Measurements from ENCODE around the gene CBY3. TPM values are rescaled to one million over a fixed set of nuclear protein-coding genes. Genes with fewer than 3 reads are reported as not detected.

The CBY3 gene
- total RNA-seq, 4 donors from 2014 or later: not detected

DNA sequence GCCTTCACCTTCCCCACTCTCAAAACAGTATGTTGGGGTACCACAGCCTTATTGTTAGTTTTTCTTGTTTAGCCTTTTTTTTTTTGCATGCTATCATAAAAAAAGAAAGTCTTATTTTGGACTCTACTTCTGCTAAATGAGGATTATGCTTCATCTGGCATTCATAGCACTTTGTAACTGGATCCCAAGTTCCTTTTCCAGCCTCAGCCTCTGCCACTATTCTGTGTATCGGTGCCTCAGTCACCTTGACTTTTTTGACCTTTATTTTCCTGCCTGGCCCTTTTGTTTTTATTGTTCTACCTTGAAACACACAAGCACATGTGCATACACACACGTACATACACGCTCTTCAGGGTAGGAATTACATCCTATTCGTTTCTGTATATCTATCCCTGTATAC, 43.3 kb upstream of the CBY3 start:
- Histone ChIP-seq H3K27ac (replicated peaks in 1 of 4) (no peak overlapping the region), H3K27me3 (no peaks in the 10 kb centered on the region), H3K9me3 (no peaks in the 10 kb centered on the region), H3K36me3 (peaks cover 90 to 100% (median 98%) of the 10 kb centered on the region in 4 donors), H3K4me1 (no peaks in the 10 kb centered on the region), H3K4me3 (no peak overlapping the region)
- 88% methylated on average over 4 of the region's 4 CpGs for WGBS
- no peak for DNase-seq (ENCODE audit: extremely low spot score)
- intact Hi-C loops (cut with DNase I): no loop called here
- TF ChIP-seq EP300 (IDR thresholded peaks at IDR 0.05): no peak
- TF ChIP-seq POLR2A (IDR thresholded peaks at IDR 0.05; ENCODE audit: low read depth): no peak
- TF ChIP-seq, protein P1, sequence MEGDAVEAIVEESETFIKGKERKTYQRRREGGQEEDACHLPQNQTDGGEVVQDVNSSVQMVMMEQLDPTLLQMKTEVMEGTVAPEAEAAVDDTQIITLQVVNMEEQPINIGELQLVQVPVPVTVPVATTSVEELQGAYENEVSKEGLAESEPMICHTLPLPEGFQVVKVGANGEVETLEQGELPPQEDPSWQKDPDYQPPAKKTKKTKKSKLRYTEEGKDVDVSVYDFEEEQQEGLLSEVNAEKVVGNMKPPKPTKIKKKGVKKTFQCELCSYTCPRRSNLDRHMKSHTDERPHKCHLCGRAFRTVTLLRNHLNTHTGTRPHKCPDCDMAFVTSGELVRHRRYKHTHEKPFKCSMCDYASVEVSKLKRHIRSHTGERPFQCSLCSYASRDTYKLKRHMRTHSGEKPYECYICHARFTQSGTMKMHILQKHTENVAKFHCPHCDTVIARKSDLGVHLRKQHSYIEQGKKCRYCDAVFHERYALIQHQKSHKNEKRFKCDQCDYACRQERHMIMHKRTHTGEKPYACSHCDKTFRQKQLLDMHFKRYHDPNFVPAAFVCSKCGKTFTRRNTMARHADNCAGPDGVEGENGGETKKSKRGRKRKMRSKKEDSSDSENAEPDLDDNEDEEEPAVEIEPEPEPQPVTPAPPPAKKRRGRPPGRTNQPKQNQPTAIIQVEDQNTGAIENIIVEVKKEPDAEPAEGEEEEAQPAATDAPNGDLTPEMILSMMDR (IDR thresholded peaks at IDR 0.05): no peak
- no peak for TF ChIP-seq POLR2AphosphoS5 (IDR thresholded peaks at IDR 0.05)

DNA sequence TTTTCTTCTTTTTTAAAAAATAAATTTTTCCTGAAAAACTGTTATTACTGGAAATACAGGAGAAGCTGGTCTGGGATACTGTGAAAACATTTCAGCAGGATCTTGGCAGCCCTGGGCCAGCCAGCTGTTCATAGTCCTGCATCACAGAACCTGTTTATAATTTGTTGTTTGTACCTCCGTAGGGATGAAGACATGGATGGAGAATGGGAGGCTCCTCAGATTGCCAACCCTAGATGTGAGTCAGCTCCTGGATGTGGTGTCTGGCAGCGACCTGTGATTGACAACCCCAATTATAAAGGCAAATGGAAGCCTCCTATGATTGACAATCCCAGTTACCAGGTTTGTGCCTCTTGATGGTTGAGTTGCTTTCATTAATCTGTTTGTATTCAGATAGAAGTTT, 39.4 kb upstream of the CBY3 start:
- no peak for DNase-seq (ENCODE audit: extremely low spot score)
- no peak overlapping the region for H3K27ac ChIP-seq (replicated peaks in 1 of 4)
- no peak overlapping the region for H3K4me3 ChIP-seq
- peaks cover 87 to 99% (median 96%) of the 10 kb centered on the region in 4 donors for H3K36me3 ChIP-seq
- H3K9me3 ChIP-seq: no peaks in the 10 kb centered on the region
- no peaks in the 10 kb centered on the region for H3K27me3 ChIP-seq
- H3K4me1 ChIP-seq: no peaks in the 10 kb centered on the region
- intact Hi-C loops (cut with DNase I): no loop called here
- 78% methylated on average over 2 of the region's 2 CpGs for whole genome bisulfite sequencing
- TF ChIP-seq, protein P1 (IDR thresholded peaks at IDR 0.05): no peak
- TF ChIP-seq POLR2A (IDR thresholded peaks at IDR 0.05; ENCODE audit: low read depth): no peak
- no peak for TF ChIP-seq EP300 (IDR thresholded peaks at IDR 0.05)
- TF ChIP-seq POLR2AphosphoS5 (IDR thresholded peaks at IDR 0.05): no peak

DNA sequence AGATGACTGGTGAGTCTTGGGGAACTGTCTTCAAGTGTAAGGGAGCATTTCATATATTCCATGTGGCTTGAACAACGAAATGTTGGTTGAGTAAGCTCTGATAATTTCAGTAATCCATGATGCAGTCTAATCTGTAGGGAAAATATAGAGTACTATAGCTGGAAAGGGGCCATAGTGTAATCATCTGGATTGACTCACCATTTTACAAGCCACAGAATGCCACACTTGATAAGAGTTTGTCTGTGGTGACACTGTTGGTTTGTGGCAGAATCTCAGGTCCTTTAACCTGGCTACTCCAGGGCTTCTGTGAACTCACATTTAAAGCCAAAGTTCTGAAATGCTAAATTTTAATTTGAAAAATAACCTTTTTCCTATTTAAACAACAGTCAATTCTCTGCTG, 35.5 kb upstream of the CBY3 start:
- TF ChIP-seq EP300 (IDR thresholded peaks at IDR 0.05) (no peak), POLR2AphosphoS5 (IDR thresholded peaks at IDR 0.05) (no peak), POLR2A (IDR thresholded peaks at IDR 0.05; ENCODE audit: low read depth) (no peak)
- TF ChIP-seq, protein P1 (IDR thresholded peaks at IDR 0.05): no peak
- Histone ChIP-seq H3K4me1 (no peaks in the 10 kb centered on the region), H3K27ac (replicated peaks in 1 of 4) (no peak overlapping the region), H3K4me3 (no peak overlapping the region), H3K36me3 (peaks cover 66 to 99% (median 93%) of the 10 kb centered on the region in 4 donors), H3K9me3 (no peaks in the 10 kb centered on the region), H3K27me3 (no peaks in the 10 kb centered on the region)
- intact Hi-C loops (cut with DNase I): no loop called here
- DNase-seq (ENCODE audit: extremely low spot score): no peak
- 100% methylated on average over 1 of the region's 1 CpG for WGBS

DNA sequence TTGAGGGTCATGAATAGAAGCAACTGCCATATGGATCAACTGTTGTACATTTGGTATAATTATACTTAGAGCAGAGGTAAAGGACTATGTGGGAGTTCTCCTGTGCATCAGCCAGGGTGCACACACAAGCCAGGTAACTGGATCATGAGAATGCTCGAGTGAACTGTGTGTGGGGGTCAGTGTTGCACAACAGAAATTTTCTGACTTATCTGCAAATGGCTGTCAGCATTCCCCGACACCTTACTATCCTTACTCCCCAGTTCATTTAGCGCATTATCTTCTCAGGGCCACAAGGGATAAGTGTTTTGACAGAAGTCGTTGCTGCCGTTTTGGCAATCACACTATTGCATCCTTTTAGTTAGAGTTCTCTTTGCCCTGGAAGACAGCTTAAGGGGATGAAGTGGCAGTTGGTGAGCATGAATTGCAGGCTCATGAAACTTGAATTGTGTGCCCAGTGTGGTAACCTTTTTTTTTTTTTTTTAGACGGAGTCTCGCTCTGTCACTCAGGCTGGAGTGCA, 19.6 kb upstream of the CBY3 start:
- no peak for TF ChIP-seq EP300 (IDR thresholded peaks at IDR 0.05)
- TF ChIP-seq POLR2A (IDR thresholded peaks at IDR 0.05; ENCODE audit: low read depth): no peak
- no peak for TF ChIP-seq POLR2AphosphoS5 (IDR thresholded peaks at IDR 0.05)
- TF ChIP-seq, protein P1 (IDR thresholded peaks at IDR 0.05): no peak
- peaks cover 27 to 70% (median 51%) of the 10 kb centered on the region in 4 donors for H3K4me1 ChIP-seq
- peak overlapping the region; percentile 93 to 97 (median 96) for H3K27ac ChIP-seq (replicated peaks in 1 of 4)

More for the DNA sequence above, 19.6 kb upstream of the CBY3 start:
- 54% methylated on average over 7 of the region's 7 CpGs for WGBS
- intact Hi-C loops (cut with DNase I): no loop called here
- Histone ChIP-seq H3K9me3 (no peaks in the 10 kb centered on the region), H3K27me3 (no peaks in the 10 kb centered on the region), H3K4me3 (peak overlapping the region; percentile 86 to 94 (median 88)), H3K36me3 (peaks cover 0 to 22% (median 2%) of the 10 kb centered on the region in 4 donors)
- no peak for DNase-seq (ENCODE audit: extremely low spot score)
